A549 (cell line): Measurements from ENCODE around the gene KSR2. TPM values are rescaled to one million over a fixed set of nuclear protein-coding genes. Genes with fewer than 3 reads are reported as not detected.

Source experiments
- ATAC-seq, 2 experiments: fragments of 200-7000 bp in 1 of 2; fragments of >200 bp in 1 of 2; cut with Nextera tagmentation in 1 of 2; cut with Tn5 transposase in 1 of 2; 3 replicates each; pipeline versions ENCODE4 v1.8.0 to v1.9.1; 2018 to 2020; ENCODE audit warnings: mild to moderate bottlenecking in 1 of 2, moderate library complexity in 1 of 2
- CTCF ChIA-PET: fragments of 300-600 bp; sonication (Branson Sonifier 250); formaldehyde crosslinking; extraction: SDS; loops from one replicate; lab custom pipeline; 2021; ENCODE audit warnings: antibody characterized with exemption, inconsistent platforms; lab: Yijun Ruan, JAX
- POLR2A ChIA-PET: fragments of 350-600 bp; formaldehyde crosslinking; extraction: SDS; loops from one replicate; lab custom pipeline; 2021; ENCODE audit warnings: antibody characterized with exemption, inconsistent platforms; lab: Yijun Ruan, JAX
- DNase-seq, 2 experiments: peaks; one replicate each; pipeline versions ENCODE4 v3.0.0 to v3.0.0-alpha.2; 2011 to 2016; ENCODE audit warnings: low read depth in 1 of 2, low spot score in 1 of 2
- FAIRE-seq: peaks from 2 replicates; lab custom pipeline; 2011; peaks lifted over from hg19 to GRCh38; lab: Jason Lieb, UNC
- H3K27ac ChIP-seq, 2 experiments: fragments of >200 bp; sonication (Bioruptor Twin); formaldehyde crosslinking; 3 replicates each; pipeline ENCODE4 v1.5.1; 2016 to 2017
- H3K4me1 ChIP-seq: fragments of >200 bp; sonication (Bioruptor Twin); formaldehyde crosslinking; 3 replicates; pipeline ENCODE4 v1.6.1; 2016
- H3K4me2 ChIP-seq: fragments of >200 bp; sonication (Bioruptor Twin); formaldehyde crosslinking; 3 replicates; pipeline ENCODE4 v1.6.1; 2016
- H3K4me3 ChIP-seq: fragments of >200 bp; sonication (Bioruptor Twin); formaldehyde crosslinking; 3 replicates; pipeline ENCODE4 v1.5.1; 2016
- H3K9me3 ChIP-seq: fragments of >200 bp; sonication (Bioruptor Twin); formaldehyde crosslinking; 3 replicates; pipeline ENCODE4 v1.6.1; 2016
- ATOH8 ChIP-seq: fragments of 250-450 bp; sonication (Bioruptor Pico); IDR thresholded peaks from 2 replicates; pipeline ENCODE4 v1.5.0; 2020; ENCODE audit warnings: low read depth, mild to moderate bottlenecking, moderate library complexity
- BCL3 ChIP-seq: fragments of >200 bp; sonication (Bioruptor Twin); formaldehyde crosslinking; IDR thresholded peaks from 3 replicates; pipeline ENCODE4 v1.6.1; 2016
- BHLHE40 ChIP-seq: IDR thresholded peaks from 2 replicates; pipeline ENCODE4 v1.6.1; 2012; ENCODE audit warnings: low read depth, low read length, inconsistent platforms
- CBX2 ChIP-seq: fragments of 200-600 bp; sonication (generic); IDR thresholded peaks from 2 replicates; pipeline ENCODE4 v1.6.1; 2016; ENCODE audit warnings: low read depth, mild to moderate bottlenecking, borderline replicate concordance
- CHD2 ChIP-seq: fragments of 150-350 bp; IDR thresholded peaks from 2 replicates; pipeline ENCODE4 v1.6.1; 2014; ENCODE audit warnings: low read length; ENCODE audit not compliant: partially characterized antibody
- EHMT2 ChIP-seq: fragments of 200-600 bp; sonication (generic); IDR thresholded peaks from 2 replicates; pipeline ENCODE4 v1.6.1; 2016; ENCODE audit warnings: antibody characterized with exemption, low read depth, mild to moderate bottlenecking, moderate library complexity
- ESRRA ChIP-seq: fragments of 150-350 bp; IDR thresholded peaks from 2 replicates; pipeline ENCODE4 v1.6.1; 2014; ENCODE audit warnings: mild to moderate bottlenecking, low read length, borderline replicate concordance
- FOSL2 ChIP-seq, 2 experiments: fragments of 450-650 bp in 1 of 2; fragments of >200 bp in 1 of 2; sonication (Bioruptor Twin) in 1 of 2; formaldehyde crosslinking; IDR thresholded peaks; 2 replicates each; pipeline versions ENCODE4 v1.5.0 to v1.6.1; 2016 to 2020; ENCODE audit warnings: mild to moderate bottlenecking in 1 of 2, moderate library complexity in 1 of 2
- FOXS1 ChIP-seq: fragments of 250-450 bp; sonication (Bioruptor Pico); IDR thresholded peaks from 2 replicates; pipeline ENCODE4 v1.5.0; 2020; ENCODE audit warnings: mild to moderate bottlenecking, moderate library complexity
- HDAC2 ChIP-seq: fragments of 200-600 bp; sonication (generic); IDR thresholded peaks from 2 replicates; pipeline ENCODE4 v1.6.1; 2016
- HES2 ChIP-seq: fragments of >200 bp; sonication (Bioruptor Twin); formaldehyde crosslinking; IDR thresholded peaks from 2 replicates; pipeline ENCODE4 v1.6.1; 2016
- HEYL ChIP-seq: fragments of 250-450 bp; sonication (Bioruptor Pico); IDR thresholded peaks from 2 replicates; pipeline ENCODE4 v1.8.0; 2021; ENCODE audit warnings: mild to moderate bottlenecking, moderate library complexity
- HMGXB4 ChIP-seq: fragments of 250-450 bp; sonication (Bioruptor Pico); IDR thresholded peaks from 2 replicates; pipeline ENCODE4 v1.5.0; 2021; ENCODE audit warnings: mild to moderate bottlenecking, moderate library complexity, borderline replicate concordance
- JUNB ChIP-seq: fragments of >200 bp; sonication (Bioruptor Twin); formaldehyde crosslinking; IDR thresholded peaks from 2 replicates; pipeline ENCODE4 v1.6.1; 2016
- MAX ChIP-seq: IDR thresholded peaks from 2 replicates; pipeline ENCODE4 v1.6.1; 2012
- MAZ ChIP-seq: fragments of 150-350 bp; IDR thresholded peaks from 2 replicates; pipeline ENCODE4 v1.6.1; 2014; ENCODE audit warnings: antibody characterized with exemption, low read depth, low read length, borderline replicate concordance
- NFE2L2 ChIP-seq: fragments of 150-350 bp; conservative IDR thresholded peaks from 2 replicates; pipeline ENCODE4 v1.6.1; 2014; ENCODE audit warnings: low read length
- NPAS2 ChIP-seq: fragments of 250-450 bp; sonication (Bioruptor Pico); IDR thresholded peaks from 2 replicates; pipeline ENCODE4 v1.8.0; 2022; ENCODE audit warnings: mild to moderate bottlenecking, moderate library complexity, borderline replicate concordance
- NR3C1 ChIP-seq: fragments of >200 bp; sonication (Bioruptor Twin); formaldehyde crosslinking; IDR thresholded peaks from 3 replicates; pipeline ENCODE4 v1.6.1; 2017
- PBX3 ChIP-seq: IDR thresholded peaks from 2 replicates; pipeline ENCODE4 v1.6.1; 2012
- PHF8 ChIP-seq: fragments of 200-600 bp; sonication (generic); IDR thresholded peaks from 2 replicates; pipeline ENCODE4 v1.6.1; 2016; ENCODE audit warnings: low read depth, mild to moderate bottlenecking, antibody characterized with exemption, moderate library complexity, borderline replicate concordance
- POLR2A ChIP-seq: IDR thresholded peaks from 2 replicates; pipeline ENCODE4 v1.6.1; 2012; ENCODE audit warnings: mild to moderate bottlenecking, low read length
- RAD21 ChIP-seq, 2 experiments: fragments of >200 bp in 1 of 2; sonication (Bioruptor Twin) in 1 of 2; formaldehyde crosslinking in 1 of 2; IDR thresholded peaks in 1 of 2; conservative IDR thresholded peaks in 1 of 2; 2 replicates in 1 of 2; 3 replicates in 1 of 2; pipeline ENCODE4 v1.6.1; 2012 to 2018; ENCODE audit warnings: inconsistent platforms in 1 of 2
- REST ChIP-seq: fragments of 200-600 bp; sonication (generic); IDR thresholded peaks from 2 replicates; pipeline ENCODE4 v1.6.1; 2016; ENCODE audit warnings: antibody characterized with exemption, mild to moderate bottlenecking, moderate library complexity
- SMC3 ChIP-seq: fragments of >200 bp; sonication (Bioruptor Twin); formaldehyde crosslinking; IDR thresholded peaks from 3 replicates; pipeline ENCODE4 v1.6.1; 2018; ENCODE audit warnings: inconsistent platforms
- SREBF2 ChIP-seq: fragments of 450-650 bp; IDR thresholded peaks from 2 replicates; pipeline ENCODE4 v1.6.1; 2014; ENCODE audit warnings: mild to moderate bottlenecking, moderate library complexity
- TFCP2L1 ChIP-seq: fragments of 250-450 bp; sonication (Bioruptor Pico); IDR thresholded peaks from 2 replicates; pipeline ENCODE4 v1.5.0; 2021; ENCODE audit warnings: mild to moderate bottlenecking
- TP53 ChIP-seq: fragments of 250-450 bp; sonication (Bioruptor Pico); IDR thresholded peaks from 2 replicates; pipeline ENCODE4 v1.5.0; 2021; ENCODE audit warnings: mild to moderate bottlenecking, moderate library complexity
- ZFP36 ChIP-seq: fragments of 450-650 bp; IDR thresholded peaks from 2 replicates; pipeline ENCODE4 v1.6.1; 2014; ENCODE audit warnings: borderline replicate concordance; ENCODE audit not compliant: partially characterized antibody
- ZNF302 ChIP-seq: fragments of 250-450 bp; sonication (Bioruptor Pico); IDR thresholded peaks from 2 replicates; pipeline ENCODE4 v1.9.0; 2021; ENCODE audit warnings: inconsistent platforms, mild to moderate bottlenecking, moderate library complexity
- ZSCAN20 ChIP-seq: fragments of 250-450 bp; sonication (Bioruptor Pico); IDR thresholded peaks from 2 replicates; pipeline ENCODE4 v1.8.0; 2022; ENCODE audit warnings: mild to moderate bottlenecking, moderate library complexity
- WGBS: methylation state at CpG from one replicate; pipeline ENCODE4 v1.1.6; 2017; ENCODE audit errors: missing lambda C conversion rate; 5-methylcytosine and 5-hydroxymethylcytosine counted together
- polyA plus RNA-seq, 4 experiments: library from polyadenylated mRNA; depleted of rRNA in 3 of 4; stranded (reverse); fragments of >200 nt; fragmentation: RNase III in 1 of 4; extraction: RNeasy Plus Mini Kit Qiagen cat#74134 plus additional on column Dnase treatment in 1 of 4; gene quantifications; 2 replicates in 3 of 4; 3 replicates in 1 of 4; pipeline ENCODE4 v1.2.3, GENCODE V29; 2011 to 2017

Gene KSR2
- polyA plus RNA-seq, 2 of the 4 experiments (the other 2 are of a cell fraction), result 0.37 to 1.2 TPM

- CTCF ChIA-PET, result interaction anchor here (0.6 to 2.1 kb wide), 2 partner anchors 115 to 1616 kb away, joined by 3 to 5 read pairs; no protein-coding TSS in a partner anchor
- Histone ChIP-seq H3K4me3 (no peak overlapping the region), H3K4me1 (peaks cover 48% of the 10 kb centered on the region), H3K4me2 (peak overlapping the region; percentile 60), H3K9me3 (peaks cover 8% of the 10 kb centered on the region; the same call in 1 of the 3 replicates), H3K27ac (peak overlapping the region; percentile 83 to 88)
- peak; percentile 65 to 77 for ATAC-seq
- DNase-seq, result peak; percentile 70 to 90
- POLR2A ChIA-PET, result no interaction called here
- WGBS, result 7% methylated on average over 10 of the region's 10 CpGs
- peak; percentile 82 for FAIRE-seq
- TF ChIP-seq CHD2 (no peak), POLR2A (no peak), EHMT2 (no peak), HEYL (CRISPR knock-in tag) (no peak), TFCP2L1 (CRISPR knock-in tag) (no peak), BCL3 (no peak), HDAC2 (no peak), FOXS1 (CRISPR knock-in tag) (no peak), ZNF302 (CRISPR knock-in tag) (no peak), MAX (peak; percentile 90), CBX2 (no peak), PBX3 (peak; percentile 68; the same call in 1 of the 2 replicates), SREBF2 (no peak), NR3C1 (no peak), BHLHE40 (no peak), ZSCAN20 (CRISPR knock-in tag) (no peak), ZFP36 (no peak), FOSL2 (IDR thresholded peaks at IDR 0.05) (peak; percentile 77; the same call in 1 of the 2 replicates), FOSL2 (CRISPR knock-in tag; IDR thresholded peaks at IDR 0.05) (peak; percentile 74), ATOH8 (CRISPR knock-in tag) (no peak), RAD21 (conservative IDR thresholded peaks at IDR 0.05 in 1 of 2, IDR thresholded peaks at IDR 0.05 in 1 of 2) (peak; percentile 26 to 27; a peak in 2 of 5 replicates), NFE2L2 (no peak), HMGXB4 (no peak), HES2 (peak; percentile 42; the same call in 1 of the 2 replicates), JUNB (peak; percentile 76), REST (no peak), ESRRA (no peak), TP53 (no peak), MAZ (no peak), SMC3 (0 out of 3 replicates have a peak, but pooled peaks have one; percentile 7), NPAS2 (CRISPR knock-in tag) (no peak), PHF8 (no peak)
Measured at GRCh38 chr12:117485984-117486839, 482.6 kb downstream of the KSR2 start.
